Pancreas (tissue), 10 donors: Measurements from ENCODE around the gene CHPF2. TPM values are rescaled to one million over a fixed set of nuclear protein-coding genes. Genes with fewer than 3 reads are reported as not detected.
A peak's percentile ranks its signal among the peaks of the same experiment; 100 is the strongest.

Experiments used
- ATAC-seq, 4 donors: fragments of 200-7000 bp; cut with Tn5 transposase; one replicate each; pipeline versions ENCODE4 v1.8.0 to v1.9.1; 2020; ENCODE audit warnings: mild to moderate bottlenecking in 4 of 4, moderate library complexity in 4 of 4
- DNase-seq, 6 donors: peaks; one replicate each; pipeline ENCODE4 v3.0.0-alpha.2; 2020
- FAIRE-seq: peaks from 2 replicates; lab custom pipeline; 2012; peaks lifted over from hg19 to GRCh38; lab: Jason Lieb, UNC
- H3K27ac ChIP-seq, 4 donors: fragments of 200-600 bp; sonication (generic); 1 replicate in 3 of 4; 2 replicates in 1 of 4; pipeline versions ENCODE4 v1.5.0 to v1.8.0; 2020
- H3K27me3 ChIP-seq, 4 donors: fragments of 200-600 bp; one replicate each; pipeline ENCODE4 v1.8.0; 2021
- H3K36me3 ChIP-seq, 3 donors: fragments of 200-600 bp; sonication (generic) in 1 of 3; one replicate each; pipeline versions ENCODE4 v1.5.0 to v1.8.0; 2020 to 2021
- H3K4me1 ChIP-seq, 3 donors: fragments of 200-600 bp; one replicate each; pipeline ENCODE4 v1.8.0; 2021
- H3K4me3 ChIP-seq, 4 donors: fragments of 200-600 bp; sonication (generic) in 2 of 4; one replicate each; pipeline versions ENCODE4 v1.5.0 to v1.8.0; 2020 to 2021
- H3K9me3 ChIP-seq, 4 donors: fragments of 200-600 bp; one replicate each; pipeline ENCODE4 v1.8.0; 2021
- WGBS, 2 donors: extraction: QIAGEN DNeasy Blood & Tissue Kit; methylation state at CpG; one replicate each; pipeline ENCODE4 v1.1.7; 2013; 5-methylcytosine and 5-hydroxymethylcytosine counted together
- intact Hi-C, 3 donors: fragments of 100-400 bp; cut with DNase I; formaldehyde crosslinking; loops; one replicate each; pipeline versions ENCODE4 v1.11.1 to v1.14.2; 2022
- polyA plus RNA-seq, 2 donors: library from polyadenylated mRNA; stranded (reverse); fragments of 200-250 nt; gene quantifications; one replicate each; pipeline ENCODE4 v1.2.3, GENCODE V29; 2013
- total RNA-seq, 6 donors: library from RNA; stranded (reverse); fragmentation: NEBNext Ultra II Directional in 4 of 6; extraction: Animal tissue kit (Norgen Biotek cat#: 25700) in 4 of 6; gene quantifications; one replicate each; pipeline versions ENCODE4 v1.2.1 to v1.2.4, GENCODE V29; 2021 to 2023
- TF ChIP-seq, protein P1 (sequence below), 4 donors: fragments of 200-600 bp; sonication (generic) in 3 of 4; IDR thresholded peaks; one replicate each; pipeline versions ENCODE4 v1.5.0 to v1.8.0; 2021; ENCODE audit warnings: antibody characterized with exemption in 4 of 4
- donor health status: healthy with polysubstance abuse.
- donor health status: DM: no; HTN: no; CAD: no; lungs with moderate emphysema.
- donor health status: DM: no; HTN: no; CAD: no.
- donor health status: control.
- donor health status: control.
- donor health status: Bipolar disorder and iron deficiency.
- donor health status: DM: yes; HTN: yes; CAD: no.
- donor health status: DM: no; HTN: no; CAD: no.
- donor health status: DM: no; HTN: no; CAD: no.
- donor health status: DM: yes; HTN: yes; CAD: no.

Gene CHPF2
- total and polyA plus RNA-seq, 8 donors = 12.8 to 38.6 (median 21.7) TPM

DNA sequence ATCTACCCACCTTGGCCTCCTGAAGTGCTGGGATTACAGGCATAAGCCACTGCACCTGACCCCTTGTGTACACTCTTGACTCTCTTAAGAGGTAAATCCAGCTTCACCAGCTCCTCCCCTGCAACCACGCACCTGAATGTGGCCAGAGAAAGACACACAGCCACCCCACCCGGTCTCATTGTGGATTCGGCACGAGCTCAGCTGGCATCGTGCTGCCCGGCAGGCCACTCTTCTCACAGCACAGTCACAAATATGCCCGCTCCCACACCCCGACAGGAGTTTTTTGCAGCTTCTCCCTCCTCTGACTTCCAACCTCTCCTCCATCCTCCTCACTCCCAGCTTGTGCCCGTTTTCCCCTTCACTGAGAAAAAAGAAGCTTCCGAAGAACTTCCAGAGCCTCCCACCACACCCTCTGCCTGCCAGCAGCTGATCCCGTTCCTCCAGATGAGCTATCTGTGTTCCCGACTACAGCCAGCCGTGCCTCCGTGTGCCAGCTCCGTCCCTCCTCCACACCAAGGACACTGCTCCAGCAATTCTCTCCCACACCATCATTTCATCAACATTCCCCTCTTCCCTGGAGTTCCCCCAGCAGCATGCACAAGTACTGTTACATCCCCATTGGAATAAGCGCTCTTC is 24.2 kb downstream of the CHPF2 start:
- Histone ChIP-seq H3K4me3 (no peak overlapping the region), H3K9me3 (no peaks in the 10 kb centered on the region), H3K27me3 (no peaks in the 10 kb centered on the region), H3K27ac (no peak overlapping the region), H3K4me1 (no peaks in the 10 kb centered on the region), H3K36me3 (no peaks in the 10 kb centered on the region)
- intact Hi-C loops = no loop called here
- TF ChIP-seq, protein P1, sequence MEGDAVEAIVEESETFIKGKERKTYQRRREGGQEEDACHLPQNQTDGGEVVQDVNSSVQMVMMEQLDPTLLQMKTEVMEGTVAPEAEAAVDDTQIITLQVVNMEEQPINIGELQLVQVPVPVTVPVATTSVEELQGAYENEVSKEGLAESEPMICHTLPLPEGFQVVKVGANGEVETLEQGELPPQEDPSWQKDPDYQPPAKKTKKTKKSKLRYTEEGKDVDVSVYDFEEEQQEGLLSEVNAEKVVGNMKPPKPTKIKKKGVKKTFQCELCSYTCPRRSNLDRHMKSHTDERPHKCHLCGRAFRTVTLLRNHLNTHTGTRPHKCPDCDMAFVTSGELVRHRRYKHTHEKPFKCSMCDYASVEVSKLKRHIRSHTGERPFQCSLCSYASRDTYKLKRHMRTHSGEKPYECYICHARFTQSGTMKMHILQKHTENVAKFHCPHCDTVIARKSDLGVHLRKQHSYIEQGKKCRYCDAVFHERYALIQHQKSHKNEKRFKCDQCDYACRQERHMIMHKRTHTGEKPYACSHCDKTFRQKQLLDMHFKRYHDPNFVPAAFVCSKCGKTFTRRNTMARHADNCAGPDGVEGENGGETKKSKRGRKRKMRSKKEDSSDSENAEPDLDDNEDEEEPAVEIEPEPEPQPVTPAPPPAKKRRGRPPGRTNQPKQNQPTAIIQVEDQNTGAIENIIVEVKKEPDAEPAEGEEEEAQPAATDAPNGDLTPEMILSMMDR (IDR thresholded peaks at IDR 0.05) = no peak
- 39 to 52% methylated on average over 16 of the region's 16 CpGs for WGBS, 2 donors
- DNase-seq (no peak), FAIRE-seq (no peak), ATAC-seq (no peak)

DNA sequence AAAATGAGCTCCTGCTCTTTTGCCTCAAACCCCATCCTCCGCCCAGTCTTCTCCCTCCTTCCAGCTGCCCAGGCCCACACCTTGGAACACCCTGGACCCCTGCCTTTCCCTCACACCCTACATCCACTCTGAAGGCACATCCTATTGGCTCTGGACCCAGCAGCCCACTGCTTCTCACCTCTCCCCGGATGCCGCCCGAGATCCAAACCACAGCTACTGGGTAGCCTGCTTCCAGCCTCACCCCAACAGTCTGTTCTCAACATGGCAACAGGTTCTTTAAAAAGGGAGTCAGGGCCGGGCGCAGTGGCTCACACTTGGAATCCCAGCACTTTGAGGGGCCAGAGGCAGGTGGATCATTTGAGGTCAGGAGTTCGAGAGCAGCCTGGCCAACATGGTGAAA is 25.7 kb downstream of the CHPF2 start:
- FAIRE-seq (no peak), DNase-seq (no peak), ATAC-seq (no peak)
- Histone ChIP-seq H3K36me3 (no peaks in the 10 kb centered on the region), H3K27ac (no peak overlapping the region), H3K4me1 (no peaks in the 10 kb centered on the region), H3K9me3 (no peaks in the 10 kb centered on the region), H3K27me3 (no peaks in the 10 kb centered on the region), H3K4me3 (no peak overlapping the region)
- WGBS, 2 donors = 86 to 90% methylated on average over 7 of the region's 7 CpGs
- TF ChIP-seq, protein P1 (IDR thresholded peaks at IDR 0.05) = no peak
- intact Hi-C loops = no loop called here

DNA sequence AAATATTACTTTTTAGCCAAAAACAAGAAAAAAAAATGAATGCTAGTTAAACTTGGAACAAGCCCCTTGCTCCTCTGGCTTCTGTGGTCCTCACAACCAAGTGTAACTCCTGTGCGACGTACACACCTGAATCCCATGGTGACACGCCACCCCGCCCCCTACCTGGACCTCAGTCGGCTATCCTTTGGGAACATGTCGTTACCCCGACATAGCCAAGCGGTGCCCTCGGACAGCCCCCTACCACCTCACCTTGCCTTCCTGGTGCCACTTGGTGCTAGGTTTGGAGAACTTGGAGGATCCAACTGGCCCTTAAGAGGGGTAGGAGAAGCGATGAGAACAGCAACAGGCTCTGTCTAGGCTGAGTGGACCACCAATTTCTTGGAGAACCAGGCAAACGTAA is 28.2 kb downstream of the CHPF2 start:
- TF ChIP-seq, protein P1 (IDR thresholded peaks at IDR 0.05) = no peak
- no peak for FAIRE-seq
- Histone ChIP-seq H3K36me3 (no peaks in the 10 kb centered on the region), H3K27me3 (no peaks in the 10 kb centered on the region), H3K9me3 (no peaks in the 10 kb centered on the region), H3K4me1 (no peaks in the 10 kb centered on the region), H3K27ac (no peak overlapping the region), H3K4me3 (no peak overlapping the region)
- WGBS, 2 donors = 71 to 78% methylated on average over 11 of the region's 11 CpGs
- intact Hi-C loops = no loop called here
- ATAC-seq = no peak
- DNase-seq = no peak

DNA sequence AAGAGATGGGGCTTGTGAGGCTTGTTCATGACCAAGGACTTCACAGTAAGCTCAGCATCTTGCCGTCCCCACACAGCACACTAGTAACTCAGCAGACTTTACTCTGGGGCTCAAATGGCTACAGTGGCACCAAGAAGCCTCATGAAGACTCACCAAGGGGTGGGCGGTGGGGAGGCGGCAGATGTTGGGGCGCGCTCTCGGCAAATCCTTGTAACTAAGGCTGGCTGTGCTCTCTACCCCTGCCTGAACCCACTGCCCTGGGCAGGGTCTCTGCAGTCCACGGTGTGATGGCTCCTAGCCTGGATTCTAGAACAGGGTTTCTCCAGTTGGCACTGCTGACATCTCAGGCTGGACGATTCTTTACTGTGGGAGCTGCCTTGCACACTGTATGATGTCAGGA is 28.6 kb downstream of the CHPF2 start:
- ATAC-seq (no peak), DNase-seq (no peak), FAIRE-seq (no peak)
- H3K4me1 ChIP-seq = no peaks in the 10 kb centered on the region
- H3K36me3 ChIP-seq = no peaks in the 10 kb centered on the region
- TF ChIP-seq, protein P1 (IDR thresholded peaks at IDR 0.05) = no peak
- no peaks in the 10 kb centered on the region for H3K9me3 ChIP-seq
- intact Hi-C loops = no loop called here
- H3K27ac ChIP-seq = no peak overlapping the region
- 76 to 79% methylated on average over 8 of the region's 8 CpGs for WGBS, 2 donors
- H3K27me3 ChIP-seq = no peaks in the 10 kb centered on the region
- H3K4me3 ChIP-seq = no peak overlapping the region

DNA sequence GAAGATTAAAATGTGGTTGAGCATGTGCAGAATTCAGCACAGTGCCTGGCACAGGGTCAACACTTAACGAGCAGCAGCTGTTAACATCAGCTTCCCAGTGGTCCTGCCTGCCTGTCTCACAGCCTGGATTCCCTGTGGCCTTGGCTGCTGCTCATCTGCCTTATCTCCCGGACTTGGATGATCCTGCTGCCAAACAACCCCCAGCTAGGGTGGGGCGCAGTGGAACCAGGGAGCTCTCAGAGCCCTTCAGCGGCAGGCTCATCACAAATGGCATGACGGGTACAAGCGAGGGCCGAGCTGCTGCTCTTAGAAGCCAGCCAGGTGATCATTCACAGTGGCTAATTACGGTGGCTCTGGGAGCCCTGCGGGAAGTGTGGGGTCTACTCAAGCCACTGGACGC is 29.2 kb downstream of the CHPF2 start:
- Histone ChIP-seq H3K36me3 (no peaks in the 10 kb centered on the region), H3K4me1 (no peaks in the 10 kb centered on the region), H3K27me3 (no peaks in the 10 kb centered on the region), H3K9me3 (no peaks in the 10 kb centered on the region), H3K4me3 (no peak overlapping the region), H3K27ac (no peak overlapping the region)
- no peak for FAIRE-seq
- TF ChIP-seq, protein P1 (IDR thresholded peaks at IDR 0.05) = no peak
- no peak for ATAC-seq
- peak in 2 of 6 donors; percentile 27 to 41 for DNase-seq
- intact Hi-C loops = no loop called here
- 32 to 45% methylated on average over 10 of the region's 10 CpGs for WGBS, 2 donors
